GM21737 (cell line): ENCODE results near the gene VDAC1.
"Not testable (repeated sequence)": the region's sequence is repeated elsewhere in the genome, so short reads cannot be mapped to it uniquely, and the experiment has no call there.

Experiments used
- ATAC-seq: cut with Tn5 transposase; IDR thresholded peaks from one replicate; pipeline ENCODE4 v1.9.1; 2021; ENCODE audit warnings: mild to moderate bottlenecking, moderate library complexity; ENCODE audit not compliant: unreplicated experiment

VDAC1 gene

DNA sequence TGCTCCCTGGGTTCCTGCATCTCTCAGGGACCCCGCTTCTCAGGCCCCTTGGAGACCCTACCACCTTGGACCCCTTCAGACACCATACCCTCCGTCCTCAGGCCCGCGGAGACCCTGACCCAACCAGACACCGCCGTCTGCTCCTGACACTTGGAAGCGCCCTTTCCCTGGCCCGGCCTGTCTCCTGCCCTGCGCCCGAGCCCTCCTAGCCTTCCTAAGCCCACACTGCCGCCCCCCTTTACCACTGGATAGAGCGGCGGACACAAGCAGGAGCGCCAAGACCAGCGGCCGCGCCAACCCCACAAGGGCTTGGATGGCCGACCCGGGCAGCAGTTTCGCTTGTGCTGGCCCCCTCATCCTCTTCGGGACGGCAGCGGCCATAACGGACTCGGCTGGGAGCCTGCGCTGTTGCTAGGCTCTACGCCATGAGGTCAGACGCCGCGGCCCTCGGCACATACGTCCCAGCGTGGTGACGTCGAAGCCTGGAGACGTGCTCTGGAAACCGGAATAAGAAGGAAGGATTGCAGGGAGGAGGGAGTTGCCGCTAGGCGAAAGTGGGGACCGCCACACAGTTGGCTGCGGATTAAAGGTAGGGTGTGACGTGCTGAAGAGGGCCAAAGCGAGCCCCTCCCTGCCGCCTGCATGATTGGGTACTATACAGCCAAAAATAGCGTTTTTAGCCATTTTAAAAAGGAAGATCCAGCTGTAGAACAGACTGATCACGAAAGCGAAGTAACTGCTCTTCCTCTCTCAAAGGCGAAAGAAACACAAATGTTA, 36.4 kb downstream of the VDAC1 start, which contains the start of gene C5orf15:
Gene C5orf15, minus strand, starts transcription at position 422 of the 777 bp plus-strand sequence. Its CDS starts 41 bp downstream, at position 381.
- peak; percentile 96 for ATAC-seq

DNA sequence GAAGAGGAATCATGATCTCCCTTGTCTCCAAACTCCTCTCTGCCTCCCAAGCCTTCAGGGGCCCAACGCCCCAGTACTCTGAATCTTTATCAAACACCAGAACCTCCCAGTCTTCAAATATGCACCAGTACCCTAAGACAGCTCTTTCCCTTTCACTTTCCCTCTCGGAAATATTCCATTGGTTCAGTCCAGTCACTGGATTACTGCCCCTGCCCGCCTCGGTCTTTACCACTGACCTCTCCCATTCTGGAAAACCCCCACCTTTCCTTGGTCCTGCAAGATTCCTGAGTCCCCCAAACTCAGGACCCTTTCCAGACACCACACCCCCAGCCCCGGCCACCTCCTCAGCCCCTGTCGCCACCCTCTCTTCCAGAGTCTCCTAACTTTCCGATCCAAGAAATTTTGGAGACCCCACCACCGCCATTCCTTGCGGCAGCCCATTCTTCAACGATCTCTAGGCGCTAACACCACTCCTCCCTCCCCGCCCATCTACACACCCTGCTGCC, 37.0 kb downstream of the VDAC1 start:
- ATAC-seq, result no peak

DNA sequence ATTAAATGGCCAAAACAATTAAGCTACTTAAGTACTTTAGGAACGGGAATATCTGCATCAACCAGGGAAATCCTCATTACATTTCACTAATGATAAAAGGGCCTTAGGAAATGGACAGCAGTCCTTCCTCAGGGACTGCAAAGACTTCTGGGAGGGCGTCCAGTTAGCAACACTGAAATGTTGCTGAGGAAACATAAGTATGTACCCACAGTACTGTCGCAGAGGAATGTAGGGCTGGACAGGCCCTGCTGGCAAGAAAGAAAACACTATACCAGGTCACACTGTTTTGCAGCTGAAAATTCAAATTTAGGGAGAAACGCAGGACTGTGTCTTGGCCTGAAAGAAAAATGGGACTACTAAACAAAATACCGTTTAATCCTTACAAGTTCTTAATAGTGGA, 37.7 kb downstream of the VDAC1 start:
- ATAC-seq, result no peak

DNA sequence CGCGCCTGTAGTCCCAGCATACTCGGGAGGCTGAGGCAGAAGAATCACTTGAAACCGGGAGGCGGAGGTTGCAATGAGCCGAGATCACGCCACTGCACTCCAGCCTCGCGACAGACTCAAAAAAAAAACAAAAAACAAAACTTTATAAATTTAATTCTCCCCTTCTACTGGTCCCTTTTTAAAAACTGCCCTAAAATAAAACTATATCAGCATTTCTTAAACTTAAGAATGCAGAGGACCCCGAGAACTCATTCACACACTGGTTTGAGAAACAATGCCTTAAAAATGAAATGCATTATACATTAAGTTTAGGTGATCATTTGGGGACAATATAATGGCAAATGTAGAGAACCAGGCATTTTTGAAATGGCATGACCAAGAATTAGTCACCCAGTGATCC, 38.7 kb downstream of the VDAC1 start:
- ATAC-seq, result no peak

DNA sequence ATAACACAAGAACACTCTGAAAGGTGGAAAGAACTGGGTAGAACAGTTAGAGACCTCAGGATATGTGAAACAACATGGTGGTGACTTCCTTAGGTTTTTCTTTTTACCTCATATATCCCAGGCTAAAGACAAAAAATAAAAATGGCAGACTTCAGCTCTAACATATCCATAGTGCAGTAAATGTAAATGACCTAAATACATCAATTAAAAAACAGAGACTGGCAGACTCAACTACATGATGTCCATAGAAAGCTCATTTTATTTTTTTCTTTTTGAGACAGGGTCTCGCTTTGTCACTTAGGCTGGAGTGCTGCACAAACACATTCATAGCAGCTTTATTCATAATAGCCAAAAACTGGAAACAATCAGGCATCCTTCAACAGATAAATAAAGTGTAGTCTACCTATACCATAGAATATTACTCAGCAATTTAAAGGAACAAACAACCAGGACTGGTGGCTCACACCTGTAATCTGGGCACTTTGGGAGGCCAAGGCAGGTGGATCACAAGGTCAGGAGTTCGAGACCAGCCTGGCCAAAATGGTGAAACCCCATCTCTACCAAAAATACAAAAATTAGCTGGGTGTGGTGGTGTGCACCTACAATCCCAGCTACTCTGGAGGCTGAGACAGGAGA, 41.2 kb downstream of the VDAC1 start:
- ATAC-seq, result no peak

DNA sequence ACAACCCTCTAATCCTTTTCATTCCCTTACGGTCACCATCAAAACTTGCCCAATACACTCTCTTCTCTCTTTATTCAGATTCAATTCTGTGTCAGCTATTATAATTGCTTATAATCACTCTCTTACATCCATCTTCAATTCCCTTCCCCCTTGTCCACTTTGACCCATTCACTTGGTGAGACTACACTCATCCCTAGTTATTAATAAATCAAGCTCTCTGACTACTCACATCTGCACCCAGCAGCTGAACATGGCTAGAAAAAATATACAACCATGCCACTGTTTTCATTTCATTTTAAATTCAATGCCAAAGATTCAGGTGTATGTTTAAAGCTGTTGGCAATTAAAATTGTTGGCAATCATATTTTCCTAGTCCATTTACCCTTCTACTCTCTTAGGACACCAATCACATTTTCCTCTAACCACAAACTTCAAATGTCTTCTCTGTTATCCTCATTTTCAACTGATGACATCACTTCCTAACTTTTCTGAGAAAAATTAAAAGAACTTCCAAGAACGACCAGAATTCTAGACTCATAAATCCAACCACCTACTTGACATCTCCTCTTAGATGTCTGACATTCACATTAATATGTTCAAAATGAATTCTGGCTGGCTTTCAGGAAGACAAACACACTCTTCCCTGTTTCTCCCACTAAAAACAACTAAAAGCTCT, 41.8 kb downstream of the VDAC1 start:
- ATAC-seq, result no peak

DNA sequence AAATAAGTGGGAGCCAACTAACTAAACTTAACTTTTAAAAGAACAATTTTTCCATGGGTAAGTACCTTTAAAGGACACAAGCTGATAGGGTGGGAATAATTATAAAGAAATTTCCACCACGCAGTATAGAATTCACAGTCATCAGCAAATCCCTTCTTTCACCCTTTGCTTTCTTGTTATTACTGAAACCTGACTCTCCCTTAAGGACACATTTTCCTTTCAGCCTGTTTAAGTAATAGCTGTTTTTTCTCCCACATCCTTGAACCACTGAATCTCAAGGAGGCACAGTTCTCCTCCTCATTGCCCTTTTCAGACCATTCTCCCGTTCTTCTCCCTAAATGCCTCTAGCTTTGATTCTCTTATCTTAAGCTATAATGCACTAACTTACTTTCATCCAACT, 42.6 kb downstream of the VDAC1 start:
- no peak for ATAC-seq

DNA sequence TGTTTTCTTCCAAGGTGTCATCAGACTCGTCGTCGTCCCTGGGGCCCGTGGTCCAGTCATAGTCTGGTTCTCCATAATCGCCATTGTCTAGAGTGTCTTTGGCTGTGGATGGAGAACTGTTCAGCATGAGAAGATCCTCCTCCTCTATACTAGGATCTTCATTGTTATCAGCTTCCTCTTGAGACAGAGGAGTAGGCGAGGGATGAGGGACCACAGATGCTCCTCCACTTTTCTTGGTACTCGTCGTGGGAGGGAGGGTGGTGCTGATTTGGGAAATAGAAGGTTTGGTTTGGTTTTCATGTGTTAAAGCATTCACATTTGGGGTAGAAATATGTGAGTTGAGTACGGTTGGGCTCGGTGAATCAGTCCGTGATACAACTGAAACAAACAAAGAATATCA, 45.1 kb downstream of the VDAC1 start:
- no peak for ATAC-seq

DNA sequence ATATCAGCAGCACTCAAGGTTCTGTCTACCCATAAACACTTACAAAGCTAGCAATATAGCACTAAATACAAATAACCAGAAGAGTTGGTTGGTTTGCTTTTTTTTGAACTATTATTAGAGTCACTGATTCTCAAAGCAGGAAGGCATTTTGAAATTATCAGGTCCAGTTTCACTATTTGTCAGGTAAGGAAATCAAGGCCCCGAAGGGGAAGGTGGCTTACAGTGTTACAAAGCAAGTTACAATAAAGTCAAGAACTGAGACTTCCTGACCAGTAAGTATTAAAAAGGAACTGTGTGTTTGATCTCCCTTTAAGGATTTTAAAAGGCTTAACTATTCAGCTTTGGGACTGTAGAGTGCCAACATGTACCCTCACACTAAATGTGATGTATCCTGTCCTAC, 47.2 kb downstream of the VDAC1 start:
- peak; percentile 68 for ATAC-seq

DNA sequence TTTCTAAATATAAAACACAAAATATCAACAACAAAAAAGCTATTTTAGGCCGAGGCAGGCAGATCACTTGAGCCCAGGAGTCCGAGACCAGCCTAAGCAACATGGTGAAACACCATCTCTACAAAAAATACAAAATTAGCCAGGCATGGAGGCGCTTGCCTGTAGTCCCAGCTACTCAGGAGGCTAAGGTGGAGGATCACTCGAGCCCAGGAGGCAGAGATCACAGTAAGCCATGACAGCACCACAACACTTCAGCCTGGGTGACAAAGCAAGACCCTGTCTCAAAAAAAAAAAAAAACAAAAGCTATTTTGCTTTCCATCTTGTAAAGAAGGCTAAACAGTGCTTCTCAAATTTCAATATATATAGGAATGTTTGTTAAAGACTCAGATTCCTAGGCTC, 47.7 kb downstream of the VDAC1 start:
- no peak for ATAC-seq

DNA sequence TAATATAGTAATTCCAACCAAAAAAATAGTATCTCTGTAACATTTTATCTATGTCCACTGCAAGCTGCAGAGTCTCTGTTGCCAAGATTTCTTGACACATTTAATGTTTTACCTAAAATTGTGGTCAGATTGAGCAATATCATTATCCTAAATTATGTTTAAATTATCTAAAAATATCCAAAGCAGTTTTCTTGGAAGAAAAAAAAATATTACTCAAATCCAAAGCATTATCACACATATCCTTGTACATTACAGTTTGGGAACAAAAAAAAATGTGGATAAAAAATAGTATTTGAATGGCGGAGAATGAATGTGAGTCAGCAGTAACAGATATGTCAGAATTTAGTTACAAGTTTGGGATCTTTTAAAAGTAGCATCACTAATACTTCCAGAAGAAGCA, 48.6 kb downstream of the VDAC1 start:
- not testable (repeated sequence) for ATAC-seq

DNA sequence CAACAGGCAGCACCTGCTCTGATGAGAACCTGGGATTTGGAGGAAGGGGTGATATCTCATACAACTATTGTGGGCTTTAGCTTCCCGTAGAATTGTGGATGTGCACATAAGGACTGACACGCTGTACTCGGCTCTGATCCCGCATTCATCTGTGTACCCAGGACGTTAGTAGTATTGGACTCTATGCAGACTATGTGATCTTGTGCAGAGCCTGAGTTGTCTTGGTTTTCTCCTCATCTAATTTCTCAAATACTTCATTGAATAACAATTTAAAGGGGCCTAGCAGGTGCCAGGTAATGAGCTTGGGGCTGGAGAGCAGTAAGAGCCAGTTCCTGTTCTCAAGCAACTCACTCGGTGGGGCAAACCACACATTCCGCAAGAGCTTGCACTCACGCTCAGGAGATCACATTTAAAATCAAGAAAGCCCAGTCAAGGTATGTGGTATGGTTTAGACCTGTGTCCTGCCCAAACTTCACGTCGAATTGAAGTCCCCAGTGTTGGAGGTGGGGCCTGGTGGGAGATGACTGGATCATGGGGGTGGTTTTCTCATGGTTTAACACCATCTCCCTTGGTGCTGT, 51.1 kb downstream of the VDAC1 start:
- ATAC-seq, result no peak

DNA sequence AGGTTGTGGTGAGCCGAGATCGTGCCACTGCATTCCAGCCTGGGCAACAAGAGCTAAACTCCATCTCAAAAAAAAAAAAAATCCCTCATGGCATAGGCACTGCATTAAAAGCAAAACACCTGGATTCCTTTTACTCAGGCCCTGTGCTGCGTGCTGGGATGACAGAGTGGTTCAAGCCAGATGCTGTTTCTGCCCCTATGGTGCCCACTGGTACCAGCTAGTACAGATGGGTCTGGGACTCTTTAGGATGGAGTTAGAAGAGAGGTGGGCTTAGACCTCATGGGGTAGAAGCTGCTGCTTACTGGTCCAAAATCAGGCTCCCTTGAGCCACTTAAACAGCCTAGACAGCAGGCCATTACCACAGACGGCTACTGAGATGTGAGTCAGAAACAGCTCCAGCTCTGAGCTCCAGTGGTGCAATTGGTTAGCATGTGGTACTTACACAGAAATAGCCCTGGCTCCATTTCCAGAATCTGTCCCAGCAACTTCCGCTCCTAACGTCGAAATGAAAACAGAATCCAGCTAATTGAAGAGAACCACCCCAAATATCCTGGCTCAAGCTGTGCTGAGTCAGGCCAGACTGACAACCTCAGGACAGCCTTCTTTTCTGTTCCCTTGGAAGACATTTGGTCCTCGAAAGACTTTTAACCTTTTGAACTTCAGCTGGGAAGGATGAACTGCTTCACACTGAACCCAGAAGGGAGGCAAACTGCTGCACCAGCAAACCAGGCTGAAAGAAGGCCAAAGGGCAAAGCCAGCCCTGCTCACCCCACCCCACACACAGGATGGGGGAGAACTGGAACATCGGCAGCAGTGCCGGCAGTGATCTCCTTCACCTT, 51.8 kb downstream of the VDAC1 start:
- ATAC-seq, result no peak

DNA sequence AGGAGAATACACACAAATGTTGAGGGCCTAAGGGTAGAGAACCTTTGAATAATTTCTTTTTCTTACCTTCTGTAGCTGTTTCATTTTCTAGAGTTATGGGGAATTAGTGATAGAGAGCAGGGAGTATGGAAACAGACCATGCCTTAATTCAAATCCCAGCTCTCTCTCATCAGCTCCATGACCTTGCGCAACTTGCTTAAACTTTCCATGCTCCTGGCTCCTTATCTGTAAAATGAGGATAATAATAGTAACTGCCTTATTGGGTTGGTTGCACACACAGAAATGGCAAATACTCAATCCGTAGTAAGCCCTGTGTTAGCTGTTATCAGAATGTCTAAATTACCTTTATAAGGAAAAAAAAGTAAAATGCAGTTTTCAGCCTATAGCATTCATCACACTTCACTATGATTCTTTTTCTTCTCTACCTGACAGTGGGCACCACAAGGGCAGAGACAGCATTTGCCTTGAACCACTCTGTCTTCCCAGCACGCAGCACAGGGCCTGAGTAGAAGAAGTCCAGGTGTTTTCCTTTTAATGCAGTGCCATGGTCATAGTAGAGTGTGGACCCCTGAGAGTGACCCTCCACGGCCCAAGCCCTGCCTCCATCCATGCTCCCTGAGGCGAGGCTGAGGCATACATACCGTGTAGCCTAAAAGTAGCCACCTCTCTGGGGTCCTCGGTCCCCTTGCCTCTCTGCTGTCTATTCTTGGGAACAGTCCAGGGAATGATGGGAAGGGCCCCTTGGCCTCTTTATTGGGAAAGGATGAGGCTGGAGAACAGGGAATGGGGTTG, 53.8 kb downstream of the VDAC1 start:
- ATAC-seq, result no peak

DNA sequence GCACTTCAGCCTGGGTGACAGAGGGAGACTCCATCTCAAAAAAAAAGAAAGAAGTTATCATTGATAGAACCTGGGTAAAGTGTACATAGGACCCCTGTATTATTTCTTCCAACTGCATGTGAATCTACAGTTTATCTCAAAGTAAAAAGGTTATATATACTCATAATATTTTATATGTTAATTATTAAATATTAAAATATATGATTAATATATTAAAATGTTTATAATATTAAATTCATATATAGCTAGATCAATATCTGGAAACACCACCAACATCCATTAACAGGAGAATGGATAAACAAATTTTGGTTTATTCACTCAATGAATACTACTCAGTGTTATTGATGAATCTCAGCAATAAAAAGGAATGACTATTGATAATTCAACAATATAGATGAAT, 56.1 kb downstream of the VDAC1 start:
- ATAC-seq, result no peak

DNA sequence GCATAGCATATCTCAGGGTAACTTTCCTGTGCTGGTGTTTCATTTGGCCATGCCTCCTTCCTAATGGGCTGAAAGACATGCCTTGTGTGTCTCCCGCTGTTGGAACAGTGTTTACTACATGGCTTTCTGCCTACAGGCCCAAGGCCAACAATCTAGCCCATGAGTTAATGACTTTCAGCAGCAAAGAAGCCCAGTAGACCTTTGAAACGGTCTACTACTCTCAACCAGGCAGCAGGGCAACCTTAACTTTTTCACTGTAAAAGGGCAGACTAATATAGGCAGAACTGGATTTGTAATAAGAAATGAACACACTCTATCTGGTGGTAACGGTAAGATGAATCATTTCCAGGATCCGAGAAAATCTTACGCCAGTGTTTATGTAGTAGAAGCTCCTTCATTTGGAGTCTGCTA, 57.3 kb downstream of the VDAC1 start:
- no peak for ATAC-seq

DNA sequence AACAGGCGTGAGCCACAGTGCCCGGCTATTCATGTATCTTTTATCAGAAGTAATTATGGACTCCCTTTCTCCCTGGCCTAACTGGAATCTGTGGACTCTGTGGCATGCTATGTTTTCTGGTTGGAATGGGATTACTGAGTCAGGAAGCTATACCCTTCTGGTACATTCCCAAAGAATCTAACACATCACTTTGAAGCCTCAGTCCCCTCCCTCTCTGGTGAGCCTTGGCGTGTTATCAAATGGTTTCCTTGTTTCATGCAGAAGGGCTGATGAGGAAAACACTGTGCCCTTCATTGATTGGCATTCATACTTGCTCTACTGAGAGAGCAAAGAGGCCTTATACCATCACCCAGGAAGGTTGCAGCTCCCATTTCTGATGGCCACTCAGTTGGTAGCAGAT, 59.2 kb downstream of the VDAC1 start:
- no peak for ATAC-seq

DNA sequence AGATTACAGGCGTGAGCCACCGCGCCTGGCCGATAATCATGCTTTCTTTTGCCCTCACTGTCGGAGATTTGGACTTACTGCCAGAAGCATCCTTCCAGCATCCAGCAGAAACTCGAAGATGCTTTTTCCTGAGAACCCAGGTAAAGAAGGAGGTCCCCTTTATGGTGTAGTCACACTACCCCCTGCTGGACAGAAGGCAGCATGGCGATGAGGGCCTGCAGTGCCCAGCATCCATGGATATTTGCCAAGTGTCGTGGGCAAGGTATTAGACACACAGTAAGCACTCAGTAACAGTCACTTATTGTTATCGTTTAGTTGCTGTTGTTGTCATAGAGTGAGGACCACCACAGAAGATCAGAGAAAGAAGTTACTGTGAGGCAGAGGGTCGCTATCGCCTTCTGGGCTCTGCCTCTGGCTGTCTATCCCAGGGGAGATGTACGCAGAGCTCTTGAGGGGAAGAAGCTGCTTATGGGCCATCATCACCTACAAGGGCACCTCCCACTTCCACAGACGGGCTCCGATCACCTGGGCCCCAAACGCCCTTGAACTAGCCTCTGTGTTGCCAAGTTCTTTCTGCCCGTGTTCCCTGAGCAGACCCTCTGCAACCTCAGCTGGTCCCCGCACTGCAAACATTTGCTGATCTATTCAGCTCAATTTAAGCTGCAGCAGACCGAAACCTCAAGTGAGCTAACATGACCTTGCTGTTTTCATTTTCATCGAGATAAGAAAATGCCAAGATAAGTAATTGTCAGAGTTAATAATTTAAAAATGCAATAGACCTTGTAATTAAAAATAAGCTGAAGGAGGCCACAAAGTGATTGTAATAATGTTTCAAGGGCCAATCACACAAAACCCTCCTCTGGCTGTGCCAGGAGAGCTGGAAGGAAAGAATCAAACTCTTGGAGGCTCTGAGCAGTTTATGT, 60.3 kb downstream of the VDAC1 start:
- peak; percentile 48 for ATAC-seq

DNA sequence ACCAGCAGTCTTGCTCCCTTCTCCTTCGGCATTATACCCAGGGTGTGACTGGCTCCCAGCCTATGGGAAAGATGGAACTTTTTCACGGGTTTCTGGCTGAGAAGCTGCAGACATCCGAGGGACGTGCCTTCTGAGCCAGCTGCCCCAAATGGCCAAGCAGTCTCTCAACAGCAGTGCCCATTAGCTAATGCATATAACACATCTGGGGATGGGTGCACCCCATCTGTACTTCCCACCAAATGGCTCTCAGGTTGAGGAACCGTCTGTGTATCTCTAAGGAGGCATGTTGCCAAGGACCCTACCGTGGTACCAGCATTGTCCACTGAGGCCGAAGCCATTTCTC, 61.3 kb downstream of the VDAC1 start:
- no peak for ATAC-seq
